ENCODE measurements around the gene ESPN.

The ESPN gene

GRCh38 chr1:6410248-6410893 lies 14.2 kb upstream of the ESPN start:
- no peak for TF ChIP-seq CTCF (IDR thresholded peaks at IDR 0.05; ENCODE audit: low read depth, low read length, missing control alignments)
- H3K4me3 ChIP-seq (ENCODE audit: low read depth, low read length), result no peak overlapping the region
- no peak for DNase-seq (ENCODE audit: low read depth)

- DNase-seq (ENCODE audit: low read depth), result no peak
- no peak overlapping the region for H3K4me3 ChIP-seq (ENCODE audit: low read depth, low read length)
- no peak for TF ChIP-seq CTCF (IDR thresholded peaks at IDR 0.05; ENCODE audit: low read depth, low read length, missing control alignments)
Observed at GRCh38 chr1:6412896-6413295, 11.7 kb upstream of the ESPN start.

GRCh38 chr1:6414443-6414844 lies 10.1 kb upstream of the ESPN start:
- peak; percentile 73 for TF ChIP-seq CTCF (IDR thresholded peaks at IDR 0.05; ENCODE audit: low read depth, low read length, missing control alignments)
- peak; percentile 39 for DNase-seq (ENCODE audit: low read depth)
- no peak overlapping the region for H3K4me3 ChIP-seq (ENCODE audit: low read depth, low read length)

- no peak overlapping the region for H3K4me3 ChIP-seq (ENCODE audit: low read depth, low read length)
- no peak for TF ChIP-seq CTCF (IDR thresholded peaks at IDR 0.05; ENCODE audit: low read depth, low read length, missing control alignments)
- no peak for DNase-seq (ENCODE audit: low read depth)
Observed at GRCh38 chr1:6414881-6415626, 9.5 kb upstream of the ESPN start.

- H3K4me3 ChIP-seq (ENCODE audit: low read depth, low read length), result no peak overlapping the region
- no peak for DNase-seq (ENCODE audit: low read depth)
- TF ChIP-seq CTCF (IDR thresholded peaks at IDR 0.05; ENCODE audit: low read depth, low read length, missing control alignments), result no peak
Observed at GRCh38 chr1:6416295-6416656, 8.3 kb upstream of the ESPN start.

- no peak for TF ChIP-seq CTCF (IDR thresholded peaks at IDR 0.05; ENCODE audit: low read depth, low read length, missing control alignments)
- no peak for DNase-seq (ENCODE audit: low read depth)
- no peak overlapping the region for H3K4me3 ChIP-seq (ENCODE audit: low read depth, low read length)
Observed at GRCh38 chr1:6416906-6417305, 7.7 kb upstream of the ESPN start.

Data from GM12864 (cell line).